Amygdala (tissue), 56 donors: ENCODE measurements around the gene EIF3L.

ENCODE experiments used
- DNase-seq, 56 donors: peaks; one replicate each; lab custom pipeline; 2025; lab: John Stamatoyannopoulos, UW

Gene EIF3L

DNA sequence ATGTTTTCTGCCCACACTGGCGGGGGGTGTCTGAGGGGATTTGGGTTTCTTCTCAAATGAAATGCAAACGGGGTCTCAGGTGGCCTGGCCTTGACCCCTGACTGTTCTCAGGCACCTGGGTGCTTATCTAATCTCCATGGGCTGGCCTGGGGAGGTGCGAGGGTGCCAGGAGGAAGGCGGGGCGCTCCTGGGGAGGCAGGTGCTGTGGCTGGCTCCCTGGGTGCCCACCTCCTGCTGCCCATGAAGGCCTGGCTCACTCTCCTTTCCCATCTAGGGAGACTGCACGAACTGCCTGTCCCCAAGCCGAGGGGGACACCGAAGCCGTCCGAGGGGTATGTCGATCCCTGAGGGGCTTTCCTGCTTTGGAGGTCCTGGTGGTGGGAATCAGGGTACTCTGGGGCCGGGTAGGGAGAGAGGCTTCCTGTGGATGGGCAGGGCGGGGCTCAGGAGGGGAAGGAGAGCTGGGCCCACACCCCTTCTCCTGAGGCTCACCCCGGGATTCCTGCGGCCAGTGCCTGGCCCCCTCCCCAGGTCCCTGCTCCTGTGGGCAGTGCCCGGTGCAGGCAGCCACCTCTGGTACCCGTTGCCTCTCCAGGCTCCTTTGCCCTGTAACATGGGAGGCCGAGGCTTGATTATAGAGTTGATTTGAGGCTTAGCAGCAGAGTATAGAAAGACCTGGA lies 75.3 kb downstream of the EIF3L start:
- no peak for DNase-seq

DNA sequence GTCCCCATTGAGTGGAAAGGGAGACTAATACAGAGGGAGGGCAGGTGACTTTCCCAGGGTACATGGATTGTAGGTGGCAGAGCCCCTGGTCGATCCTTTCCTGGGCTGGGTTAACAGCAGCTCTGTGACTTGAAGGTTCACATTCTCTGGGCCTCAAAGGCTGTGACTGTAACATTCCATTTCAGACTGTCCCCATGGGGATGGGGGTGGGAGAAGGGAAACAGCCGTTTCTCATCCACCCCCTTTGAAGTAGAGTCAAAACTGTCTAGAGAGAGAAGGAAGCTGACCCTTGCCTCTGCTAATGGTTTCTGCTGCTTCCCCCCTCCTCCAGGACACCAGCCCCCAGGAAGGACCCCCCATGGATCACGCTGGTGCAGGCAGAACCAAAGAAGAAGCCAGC lies 76.1 kb downstream of the EIF3L start:
- no peak for DNase-seq

DNA sequence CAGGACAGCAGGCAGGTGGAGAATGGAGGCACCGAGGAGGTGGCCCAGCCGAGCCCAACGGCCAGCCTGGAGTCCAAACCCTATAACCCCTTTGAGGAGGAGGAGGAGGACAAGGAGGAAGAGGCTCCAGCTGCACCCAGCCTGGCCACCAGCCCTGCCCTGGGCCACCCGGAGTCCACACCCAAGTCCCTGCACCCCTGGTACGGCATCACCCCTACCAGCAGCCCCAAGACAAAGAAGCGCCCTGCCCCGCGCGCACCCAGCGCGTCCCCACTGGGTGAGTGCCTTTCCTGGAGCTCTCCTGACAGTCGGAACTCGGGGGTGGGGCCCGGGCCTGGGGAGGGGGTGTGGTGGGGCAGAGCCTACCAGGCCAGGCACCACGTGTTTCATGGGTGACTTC lies 76.5 kb downstream of the EIF3L start:
- DNase-seq, result no peak

DNA sequence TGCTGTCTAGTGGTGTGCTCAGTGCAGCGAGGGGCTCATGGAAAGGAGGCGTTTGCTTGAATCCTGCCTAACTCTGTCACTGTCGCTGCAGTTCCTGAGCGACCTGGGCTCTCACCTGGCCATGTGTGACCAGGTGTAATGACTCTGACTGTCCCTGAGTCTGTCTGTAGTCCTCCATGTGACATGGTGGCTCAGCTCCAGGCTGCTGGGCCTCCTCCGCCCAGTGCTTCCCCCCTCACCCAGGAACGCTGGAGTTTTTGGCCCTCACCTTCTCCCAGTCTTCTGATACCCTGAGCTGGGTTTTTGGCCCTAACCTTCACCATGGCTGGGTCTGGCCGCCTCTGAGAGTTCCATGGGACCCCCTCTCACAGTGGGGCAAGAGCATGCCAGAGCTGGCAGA lies 77.1 kb downstream of the EIF3L start:
- DNase-seq, result no peak

DNA sequence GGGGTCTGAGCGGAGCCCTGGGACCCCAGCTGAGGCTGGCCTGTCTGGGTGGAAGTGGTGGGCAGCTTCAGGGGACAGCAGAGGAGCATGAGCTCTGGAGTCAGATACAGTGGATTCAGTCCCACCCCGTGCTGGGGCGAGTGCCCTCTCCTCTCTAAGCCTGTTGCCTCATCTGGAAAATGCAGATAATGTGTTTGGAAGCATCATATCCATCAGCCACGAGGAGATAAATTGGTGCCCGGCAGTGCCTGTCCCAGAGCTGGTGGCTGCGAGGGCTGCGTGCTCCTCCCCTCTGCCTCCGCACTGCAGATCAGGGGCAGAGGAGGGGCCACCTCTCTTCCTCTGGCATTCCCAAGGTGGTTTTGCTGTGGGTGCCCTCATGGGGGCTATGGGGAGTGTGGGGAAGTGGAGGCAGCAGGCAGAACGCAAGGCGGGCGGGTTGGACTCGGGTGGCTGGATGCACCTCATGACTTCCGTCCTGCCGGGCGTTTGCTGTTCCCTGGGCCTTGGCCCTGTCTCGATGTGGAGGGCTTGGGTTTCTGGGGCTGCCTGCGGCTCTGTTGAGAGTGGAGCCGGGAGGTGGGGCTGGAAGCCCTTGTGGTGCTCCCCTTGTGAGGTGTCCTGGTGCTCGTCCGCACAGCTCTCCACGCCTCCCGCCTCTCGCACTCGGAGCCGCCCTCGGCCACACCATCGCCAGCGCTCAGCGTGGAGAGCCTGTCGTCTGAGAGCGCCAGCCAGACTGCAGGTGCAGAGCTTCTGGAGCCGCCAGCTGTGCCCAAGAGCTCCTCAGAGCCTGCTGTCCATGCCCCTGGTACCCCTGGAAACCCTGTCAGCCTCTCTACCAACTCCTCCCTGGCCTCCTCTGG lies 77.8 kb downstream of the EIF3L start:
- DNase-seq, result no peak

DNA sequence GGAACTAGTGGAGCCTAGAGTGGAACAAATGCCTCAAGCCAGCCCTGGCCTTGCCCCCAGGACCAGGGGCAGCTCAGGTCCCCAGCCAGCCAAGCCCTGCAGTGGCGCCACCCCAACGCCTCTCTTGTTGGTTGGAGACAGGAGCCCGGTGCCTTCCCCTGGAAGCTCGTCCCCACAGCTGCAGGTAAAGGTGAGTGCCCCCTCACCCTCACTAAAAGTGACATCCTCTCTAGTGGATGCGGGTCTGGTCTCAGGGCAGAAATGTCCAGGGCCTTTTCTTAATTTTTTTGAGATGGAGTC lies 78.4 kb downstream of the EIF3L start:
- DNase-seq, result no peak

DNA sequence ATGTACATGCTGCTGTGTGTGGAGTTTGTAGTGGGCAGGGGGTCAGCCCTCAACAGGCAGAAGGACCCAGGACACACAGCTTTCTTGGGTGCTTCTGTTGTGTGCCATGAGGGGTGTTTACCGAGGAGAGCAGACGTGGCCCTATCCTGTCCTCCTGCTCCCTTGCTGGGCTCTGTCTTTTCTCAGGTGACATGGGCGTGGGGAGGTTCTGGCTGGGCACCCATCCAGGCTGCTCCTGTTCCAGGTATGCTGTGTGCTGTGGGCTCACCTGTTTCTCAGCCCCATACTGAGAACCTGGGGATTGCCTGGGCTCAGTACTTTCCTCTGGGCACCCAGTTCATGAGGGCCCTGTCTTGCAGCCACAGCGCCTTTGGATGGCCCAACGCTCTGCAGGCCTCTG lies 80.2 kb downstream of the EIF3L start:
- no peak for DNase-seq

DNA sequence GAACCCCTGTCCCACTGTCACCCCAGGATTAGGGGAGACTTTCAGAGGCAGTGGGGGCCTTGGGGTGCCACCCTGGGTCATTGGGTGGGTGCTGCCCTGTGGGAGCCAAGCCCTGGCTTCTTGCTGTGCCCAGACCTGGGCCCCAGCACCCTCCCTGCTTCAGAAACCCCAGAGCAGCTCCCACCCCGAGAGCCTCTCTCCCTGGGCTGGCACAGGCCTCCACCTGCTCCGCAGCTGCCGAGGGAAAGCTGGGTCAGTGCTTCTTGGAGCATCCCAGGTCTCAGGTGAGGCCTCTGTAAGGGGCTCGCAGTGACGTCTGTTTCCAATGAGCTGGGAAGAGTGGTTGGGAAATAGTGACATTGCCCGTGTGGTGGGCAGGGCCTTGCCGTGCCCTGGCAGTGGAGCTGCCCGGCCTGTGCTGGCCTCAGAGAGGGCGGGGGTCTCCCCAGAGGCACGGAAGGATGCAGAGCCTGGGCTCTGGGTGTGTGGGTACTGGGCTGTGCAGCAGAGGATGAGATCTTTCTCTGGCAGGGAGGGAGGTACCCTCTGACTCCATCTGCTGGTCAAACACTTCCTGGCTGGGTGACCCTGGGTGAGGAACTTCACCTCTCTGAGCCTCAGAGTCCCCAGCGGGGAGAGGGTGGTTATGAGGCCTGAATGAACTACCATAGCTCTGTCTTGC lies 81.2 kb downstream of the EIF3L start:
- DNase-seq, result peak in 17 of 56 donors; percentile 4 to 57 (median 21)

DNA sequence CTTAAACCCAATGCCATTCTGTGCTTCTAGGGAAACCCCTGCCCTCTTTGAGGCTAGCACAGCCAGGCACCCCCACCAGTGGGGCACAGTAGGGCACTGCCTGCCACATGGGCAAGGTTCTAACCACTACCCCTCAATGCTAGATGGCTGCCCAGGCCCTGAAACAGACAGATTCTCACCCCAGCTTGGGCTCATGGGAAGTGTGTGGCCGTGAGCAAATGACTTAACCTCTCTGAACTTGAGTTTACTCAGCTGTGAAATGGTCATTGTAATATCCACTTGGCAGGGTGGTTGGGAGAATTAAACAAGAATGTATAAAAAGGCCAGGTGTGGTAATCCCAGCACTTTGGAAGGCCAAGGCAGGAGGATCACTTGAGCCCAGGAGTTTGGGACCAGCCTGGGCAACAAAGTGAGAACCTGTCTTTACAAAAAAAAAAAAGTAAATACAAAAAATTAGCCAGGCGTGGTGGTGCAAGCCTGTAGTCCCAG lies 81.8 kb downstream of the EIF3L start:
- DNase-seq, result no peak

DNA sequence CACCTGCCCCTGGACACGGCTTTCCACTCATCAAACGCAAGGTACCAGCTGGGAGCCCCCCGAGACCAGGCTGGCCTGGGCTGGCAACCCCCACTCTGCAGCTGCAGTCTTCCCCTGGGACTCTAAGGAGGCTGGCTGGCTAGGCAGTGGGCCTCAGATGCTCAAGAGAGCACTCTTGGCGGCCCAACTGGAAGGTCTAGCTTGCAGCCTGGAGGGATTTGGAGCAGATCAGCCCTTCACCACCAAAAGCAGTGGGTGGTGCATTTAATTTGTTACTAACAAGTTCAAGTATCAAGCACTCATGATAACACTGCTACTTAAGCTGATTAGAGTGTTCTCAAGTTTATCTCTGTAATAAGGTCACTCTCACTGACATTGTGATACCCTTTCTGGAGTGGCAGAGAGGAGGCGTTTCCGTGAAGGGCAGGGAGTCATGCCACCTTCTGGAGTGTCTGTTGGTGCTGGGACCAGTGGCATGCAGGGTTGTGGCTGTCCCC lies 82.7 kb downstream of the EIF3L start:
- DNase-seq, result no peak

DNA sequence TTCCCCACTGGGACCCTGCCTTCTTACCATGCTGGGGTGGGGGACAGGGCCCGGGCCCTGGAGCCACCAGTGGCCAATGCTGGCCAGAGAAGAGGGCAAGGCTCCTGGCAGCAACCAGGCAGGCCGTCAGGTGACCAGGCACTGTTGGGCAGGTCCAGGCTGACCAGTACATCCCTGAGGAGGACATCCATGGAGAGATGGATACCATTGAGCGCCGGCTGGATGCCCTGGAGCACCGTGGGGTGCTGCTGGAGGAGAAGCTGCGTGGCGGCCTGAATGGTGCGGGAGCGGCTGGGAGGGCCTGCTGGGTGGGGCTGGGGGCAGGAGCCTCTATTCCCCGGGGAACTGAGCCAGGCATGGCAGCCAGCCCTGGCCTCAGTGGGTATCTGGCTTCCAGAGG lies 83.2 kb downstream of the EIF3L start:
- no peak for DNase-seq

DNA sequence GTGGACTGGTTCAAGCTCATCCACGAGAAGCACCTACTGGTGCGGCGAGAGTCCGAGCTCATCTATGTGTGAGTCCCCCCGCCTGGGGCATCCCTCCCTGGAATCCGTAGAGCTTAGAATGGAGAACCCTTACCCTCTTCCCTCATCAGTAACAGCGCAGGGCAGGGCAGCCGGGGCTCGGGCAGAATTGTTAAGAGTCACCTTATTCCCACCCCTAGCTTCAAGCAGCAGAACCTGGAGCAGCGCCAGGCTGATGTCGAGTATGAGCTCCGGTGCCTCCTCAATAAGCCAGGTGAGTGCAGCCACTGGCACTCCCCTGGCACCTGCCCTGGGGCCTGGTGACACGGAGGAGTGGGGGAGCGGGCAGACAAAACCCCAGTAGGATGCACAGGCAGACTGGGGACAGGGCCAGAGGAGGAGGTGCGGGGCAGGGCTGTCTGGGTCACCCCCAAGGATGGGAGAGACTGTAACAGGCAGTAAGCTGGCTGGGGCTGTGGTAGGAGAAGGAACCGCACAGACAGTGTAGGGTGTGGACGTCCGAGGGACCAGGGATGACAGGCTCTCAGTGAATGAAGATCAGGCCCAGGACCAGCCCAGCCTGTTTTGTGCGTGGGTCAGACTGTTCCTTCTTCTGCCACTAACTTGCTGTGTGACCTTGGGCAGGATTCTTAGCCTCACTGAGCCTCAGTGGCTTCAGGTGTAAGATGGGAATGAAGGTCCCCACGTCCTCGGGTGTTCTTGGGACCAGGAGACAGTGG lies 83.8 kb downstream of the EIF3L start:
- DNase-seq, result peak in 1 of 56 donors; percentile 7

DNA sequence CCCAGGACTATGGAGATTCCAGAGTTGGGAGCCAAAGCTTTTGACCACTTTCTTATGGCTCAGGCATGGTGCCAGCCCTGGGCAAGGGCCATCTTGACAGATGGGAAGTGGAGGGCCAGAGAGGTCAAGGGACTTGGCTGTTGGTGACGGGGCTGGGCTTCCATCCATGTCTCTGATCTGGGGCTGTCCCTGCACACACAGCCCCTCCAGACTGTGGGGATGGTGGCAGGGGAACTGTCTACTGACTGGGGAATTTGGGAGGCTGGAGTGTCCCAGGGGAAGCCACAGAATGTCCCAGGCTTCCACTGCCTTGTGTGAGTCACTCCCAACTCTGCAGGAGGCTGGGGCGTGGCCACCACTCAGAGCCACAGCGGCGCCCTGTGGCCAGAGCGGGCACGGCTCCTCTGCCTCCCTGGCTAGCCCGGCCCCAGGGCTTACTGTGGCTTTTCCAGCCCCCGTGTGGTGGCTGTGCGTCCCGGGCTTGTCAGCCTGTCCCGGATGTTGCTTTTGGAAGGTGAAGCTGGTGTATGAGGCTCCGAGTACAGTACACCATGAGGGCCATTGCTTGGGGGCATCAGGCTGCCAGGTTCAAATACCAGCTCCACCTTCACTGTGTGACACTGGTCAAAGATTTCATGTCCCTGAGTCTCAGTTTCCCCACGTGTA lies 84.6 kb downstream of the EIF3L start:
- peak in 54 of 56 donors; percentile 10 to 88 (median 61) for DNase-seq
